ENCODE data around the gene THAP8.

DNA sequence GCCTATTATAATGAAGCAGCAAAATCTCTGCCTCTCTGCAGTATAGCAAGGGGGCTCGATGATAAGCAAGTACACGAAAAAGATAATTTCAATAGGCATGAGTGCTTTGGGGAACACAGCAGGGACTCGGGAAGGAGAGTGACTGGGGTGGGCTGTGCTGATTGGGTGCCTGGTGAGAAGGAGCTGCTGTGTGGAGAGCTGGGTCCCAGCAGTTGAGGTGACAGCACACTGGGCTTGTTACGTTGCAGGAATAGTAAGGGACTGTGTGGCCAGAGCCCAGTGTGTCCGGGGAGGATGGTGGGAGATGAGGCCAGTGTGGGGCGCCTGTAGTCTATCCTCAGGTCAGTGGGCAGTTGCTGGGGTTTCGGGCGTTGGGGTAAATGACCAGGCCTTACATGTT, 18.0 kb upstream of the THAP8 start:
- TF ChIP-seq ELF4 (IDR thresholded peaks at IDR 0.05) (no peak), ARNT (IDR thresholded peaks at IDR 0.05) (no peak), FOXA1 (IDR thresholded peaks at IDR 0.05) (no peak), CTBP1 (IDR thresholded peaks at IDR 0.05; ENCODE audit: borderline replicate concordance) (no peak), BHLHE40 (IDR thresholded peaks at IDR 0.05; ENCODE audit: borderline replicate concordance) (no peak)
